H1 (cell line): ENCODE data around the gene C19orf53.

Experiments used
- EZH2 ChIP-seq: fragments of 200-600 bp; sonication (generic); IDR thresholded peaks from 2 replicates; pipeline ENCODE4 v1.7.1; 2012; ENCODE audit warnings: low read depth, mild to moderate bottlenecking, moderate library complexity, low read length, inconsistent platforms; ENCODE audit not compliant: severe bottlenecking
- RAD21 ChIP-seq, 2 experiments: IDR thresholded peaks in 1 of 2; conservative IDR thresholded peaks in 1 of 2; 2 replicates each; pipeline ENCODE4 v1.6.1; 2011; ENCODE audit warnings: low read depth in 2 of 2, low read length in 2 of 2, improper control_type of control experiment in 1 of 2, inconsistent platforms in 1 of 2, mild to moderate bottlenecking in 1 of 2, moderate library complexity in 1 of 2
- TF ChIP-seq, protein P1 (sequence below): IDR thresholded peaks from 2 replicates; pipeline ENCODE4 v1.6.1; 2011; ENCODE audit warnings: low read depth, mild to moderate bottlenecking, low read length; ENCODE audit not compliant: insufficient read depth
- TF ChIP-seq, protein P2 (sequence below), 3 experiments: IDR thresholded peaks; 1 replicate in 2 of 3; 2 replicates in 1 of 3; pipeline versions ENCODE4 v1.5.1 to v1.6.1; 2011; ENCODE audit warnings: low read length in 3 of 3, mild to moderate bottlenecking in 3 of 3, inconsistent platforms in 2 of 3, low read depth in 1 of 3, moderate library complexity in 1 of 3; ENCODE audit not compliant: insufficient read depth in 1 of 3; ENCODE audit errors: control extremely low read depth in 1 of 3
- TF ChIP-seq, protein P3 (sequence below): IDR thresholded peaks from 2 replicates; pipeline ENCODE4 v1.6.1; 2012; ENCODE audit warnings: inconsistent platforms

DNA sequence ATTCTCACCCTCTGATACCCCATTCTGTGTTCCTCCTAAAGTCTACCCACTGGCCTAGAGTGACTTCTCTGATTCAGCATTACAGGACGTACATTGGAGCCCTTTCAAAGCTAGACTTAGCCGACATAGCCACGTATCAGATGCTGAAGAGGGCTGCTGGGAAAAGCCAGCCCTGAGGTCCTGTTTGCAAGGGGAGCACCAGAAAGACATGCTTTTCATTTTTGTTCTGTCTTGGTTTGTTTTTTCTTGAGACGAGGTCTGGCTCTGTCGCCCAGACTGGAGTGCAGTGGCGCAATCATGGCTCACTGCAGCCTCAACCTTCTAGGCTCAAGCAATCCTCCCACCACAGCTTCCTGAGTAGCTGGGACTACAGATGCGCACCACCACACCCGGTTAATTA lies 14.7 kb downstream of the C19orf53 start:
- TF ChIP-seq EZH2 (no peak), RAD21 (IDR thresholded peaks at IDR 0.05 in 1 of 2, conservative IDR thresholded peaks at IDR 0.05 in 1 of 2; ENCODE audit: low read depth in 2 of 2, low read length in 2 of 2) (no peak)
- TF ChIP-seq, protein P1, sequence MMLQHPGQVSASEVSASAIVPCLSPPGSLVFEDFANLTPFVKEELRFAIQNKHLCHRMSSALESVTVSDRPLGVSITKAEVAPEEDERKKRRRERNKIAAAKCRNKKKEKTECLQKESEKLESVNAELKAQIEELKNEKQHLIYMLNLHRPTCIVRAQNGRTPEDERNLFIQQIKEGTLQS, result no peak
- TF ChIP-seq, protein P2, sequence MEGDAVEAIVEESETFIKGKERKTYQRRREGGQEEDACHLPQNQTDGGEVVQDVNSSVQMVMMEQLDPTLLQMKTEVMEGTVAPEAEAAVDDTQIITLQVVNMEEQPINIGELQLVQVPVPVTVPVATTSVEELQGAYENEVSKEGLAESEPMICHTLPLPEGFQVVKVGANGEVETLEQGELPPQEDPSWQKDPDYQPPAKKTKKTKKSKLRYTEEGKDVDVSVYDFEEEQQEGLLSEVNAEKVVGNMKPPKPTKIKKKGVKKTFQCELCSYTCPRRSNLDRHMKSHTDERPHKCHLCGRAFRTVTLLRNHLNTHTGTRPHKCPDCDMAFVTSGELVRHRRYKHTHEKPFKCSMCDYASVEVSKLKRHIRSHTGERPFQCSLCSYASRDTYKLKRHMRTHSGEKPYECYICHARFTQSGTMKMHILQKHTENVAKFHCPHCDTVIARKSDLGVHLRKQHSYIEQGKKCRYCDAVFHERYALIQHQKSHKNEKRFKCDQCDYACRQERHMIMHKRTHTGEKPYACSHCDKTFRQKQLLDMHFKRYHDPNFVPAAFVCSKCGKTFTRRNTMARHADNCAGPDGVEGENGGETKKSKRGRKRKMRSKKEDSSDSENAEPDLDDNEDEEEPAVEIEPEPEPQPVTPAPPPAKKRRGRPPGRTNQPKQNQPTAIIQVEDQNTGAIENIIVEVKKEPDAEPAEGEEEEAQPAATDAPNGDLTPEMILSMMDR (IDR thresholded peaks at IDR 0.05; ENCODE audit: control extremely low read depth in 1 of 3, insufficient read depth in 1 of 3, low read depth in 1 of 3, low read length in 3 of 3), result no peak
- TF ChIP-seq, protein P3, sequence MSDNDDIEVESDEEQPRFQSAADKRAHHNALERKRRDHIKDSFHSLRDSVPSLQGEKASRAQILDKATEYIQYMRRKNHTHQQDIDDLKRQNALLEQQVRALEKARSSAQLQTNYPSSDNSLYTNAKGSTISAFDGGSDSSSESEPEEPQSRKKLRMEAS, result no peak
